D721Med (cell line): ENCODE data around the gene MMP24.
"Not testable (repeated sequence)": the region's sequence is repeated elsewhere in the genome, so short reads cannot be mapped to it uniquely, and the experiment has no call there.

Experiments
- DNase-seq: peaks from one replicate; pipeline ENCODE4 v3.0.0; 2011; ENCODE audit warnings: low spot score; ENCODE audit not compliant: insufficient read length
- FAIRE-seq: peaks from 2 replicates; lab custom pipeline; 2011; peaks lifted over from hg19 to GRCh38; lab: Jason Lieb, UNC
- TF ChIP-seq, protein P1 (sequence below): IDR thresholded peaks from 2 replicates; pipeline ENCODE4 v1.5.1; 2012; ENCODE audit warnings: mild to moderate bottlenecking, control low read depth; ENCODE audit not compliant: insufficient read depth; ENCODE audit errors: missing control alignments

The MMP24 gene

GRCh38 chr20:35248641-35249475, 22.4 kb downstream of the MMP24 start:
- DNase-seq (no peak), FAIRE-seq (no peak)
- TF ChIP-seq, protein P1, sequence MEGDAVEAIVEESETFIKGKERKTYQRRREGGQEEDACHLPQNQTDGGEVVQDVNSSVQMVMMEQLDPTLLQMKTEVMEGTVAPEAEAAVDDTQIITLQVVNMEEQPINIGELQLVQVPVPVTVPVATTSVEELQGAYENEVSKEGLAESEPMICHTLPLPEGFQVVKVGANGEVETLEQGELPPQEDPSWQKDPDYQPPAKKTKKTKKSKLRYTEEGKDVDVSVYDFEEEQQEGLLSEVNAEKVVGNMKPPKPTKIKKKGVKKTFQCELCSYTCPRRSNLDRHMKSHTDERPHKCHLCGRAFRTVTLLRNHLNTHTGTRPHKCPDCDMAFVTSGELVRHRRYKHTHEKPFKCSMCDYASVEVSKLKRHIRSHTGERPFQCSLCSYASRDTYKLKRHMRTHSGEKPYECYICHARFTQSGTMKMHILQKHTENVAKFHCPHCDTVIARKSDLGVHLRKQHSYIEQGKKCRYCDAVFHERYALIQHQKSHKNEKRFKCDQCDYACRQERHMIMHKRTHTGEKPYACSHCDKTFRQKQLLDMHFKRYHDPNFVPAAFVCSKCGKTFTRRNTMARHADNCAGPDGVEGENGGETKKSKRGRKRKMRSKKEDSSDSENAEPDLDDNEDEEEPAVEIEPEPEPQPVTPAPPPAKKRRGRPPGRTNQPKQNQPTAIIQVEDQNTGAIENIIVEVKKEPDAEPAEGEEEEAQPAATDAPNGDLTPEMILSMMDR: no peak

DNA sequence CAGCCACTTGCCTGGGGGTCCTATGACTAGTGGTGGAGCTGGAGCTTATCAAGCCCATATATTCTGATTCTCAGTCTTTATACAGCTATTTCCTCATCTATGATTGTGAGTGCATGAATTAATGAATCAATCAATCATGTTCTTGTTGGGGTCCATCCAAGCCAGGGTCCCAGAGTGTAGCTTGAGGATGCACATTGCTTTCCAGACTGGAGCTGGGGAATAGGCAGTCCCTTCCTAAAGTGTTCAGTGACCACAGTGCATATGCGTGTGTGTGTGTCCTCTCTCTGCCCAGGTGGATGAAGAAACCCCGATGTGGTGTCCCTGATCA, 25.1 kb downstream of the MMP24 start:
- FAIRE-seq (no peak), DNase-seq (no peak)
- TF ChIP-seq, protein P1: no peak

DNA sequence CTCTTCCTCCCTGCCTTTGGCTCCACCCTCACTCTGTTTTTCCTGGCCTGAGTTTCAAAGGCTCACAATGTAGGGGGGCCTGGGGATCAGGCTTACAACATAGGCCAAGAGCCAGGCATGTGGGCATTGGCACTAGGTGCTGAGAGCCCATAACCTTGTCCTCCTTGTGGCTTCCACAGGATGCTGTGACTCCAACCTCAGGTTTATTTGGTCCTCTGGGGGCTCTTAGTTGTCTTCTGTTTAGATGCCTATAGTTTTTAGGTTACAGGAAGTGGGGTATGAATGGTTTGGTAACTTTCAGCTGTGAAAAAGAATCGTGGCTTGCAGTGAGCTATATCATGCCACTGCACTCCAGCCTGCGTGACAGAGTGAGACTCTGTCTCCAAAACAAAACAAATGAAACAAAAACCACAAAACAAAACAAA, 25.6 kb downstream of the MMP24 start:
- no peak for DNase-seq
- FAIRE-seq: no peak
- TF ChIP-seq, protein P1: no peak

GRCh38 chr20:35252598-35252997, 26.1 kb downstream of the MMP24 start:
- not testable (repeated sequence) for FAIRE-seq, DNase-seq

GRCh38 chr20:35253010-35253409, 26.5 kb downstream of the MMP24 start:
- TF ChIP-seq, protein P1: no peak

GRCh38 chr20:35254448-35254999, 28.0 kb downstream of the MMP24 start:
- no peak for FAIRE-seq
- TF ChIP-seq, protein P1: no peak
- no peak for DNase-seq

More at GRCh38 chr20:35253010-35253409, 26.5 kb downstream of the MMP24 start:
- DNase-seq: no peak
- FAIRE-seq: no peak

DNA sequence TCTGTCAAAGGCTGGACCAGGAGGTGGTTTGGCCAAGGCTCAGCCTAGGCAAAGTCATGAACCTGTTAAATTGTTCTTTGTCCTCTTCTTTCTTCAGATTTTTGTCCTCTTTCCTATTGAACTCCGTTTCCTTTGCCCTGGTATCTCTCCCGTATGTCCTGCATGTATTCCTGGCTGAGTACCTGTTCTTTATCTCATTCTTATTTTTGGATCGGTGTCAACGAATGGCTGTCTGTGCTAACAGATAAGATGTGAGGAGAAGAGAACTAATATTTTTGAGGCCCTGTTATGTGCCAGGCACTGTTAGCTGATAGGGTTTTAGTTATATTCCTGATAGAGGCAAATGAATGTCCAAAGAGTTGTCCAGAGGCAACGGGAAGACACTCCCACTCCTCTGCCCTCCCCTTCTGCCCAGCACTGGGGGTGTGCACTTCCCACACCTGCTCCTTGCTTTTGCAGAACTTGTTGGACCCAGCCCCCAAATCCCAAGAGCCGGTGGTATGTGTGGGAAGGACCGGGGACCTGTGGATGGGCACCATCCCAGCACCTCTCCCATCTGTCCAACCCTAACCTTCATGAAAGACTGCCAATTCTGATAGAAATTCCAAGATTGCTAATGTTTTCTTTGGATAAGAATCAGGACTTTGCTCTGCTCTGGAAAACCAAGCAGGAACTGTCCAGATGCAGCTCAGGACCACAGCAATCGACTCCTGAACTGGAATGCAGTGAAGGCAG, 30.9 kb downstream of the MMP24 start:
- DNase-seq: no peak
- FAIRE-seq: no peak
- TF ChIP-seq, protein P1: no peak
